Liver (tissue), 9 donors: Measurements from ENCODE around the gene ADPRH. TPM values are rescaled to one million over a fixed set of nuclear protein-coding genes. Genes with fewer than 3 reads are reported as not detected.
A peak's percentile ranks its signal among the peaks of the same experiment; 100 is the strongest.

Source experiments
- DNase-seq: peaks from one replicate; pipeline ENCODE4 v3.0.0-alpha.2; 2017; ENCODE audit warnings: low spot score
- H3K27ac ChIP-seq, 2 donors: one replicate each; pipeline ENCODE4 v1.7.0; 2013; ENCODE audit warnings: inconsistent platforms in 2 of 2, low read length in 2 of 2, control low read depth in 1 of 2, low read depth in 1 of 2, mild to moderate bottlenecking in 1 of 2
- H3K27me3 ChIP-seq, 4 donors: one replicate each; pipeline versions ENCODE4 v1.6.1 to v1.7.0; 2013; ENCODE audit warnings: low read length in 3 of 4, inconsistent platforms in 1 of 4, mild to moderate bottlenecking in 1 of 4, moderate library complexity in 1 of 4; ENCODE audit not compliant: control insufficient read depth in 4 of 4, insufficient read depth in 4 of 4
- H3K36me3 ChIP-seq, 4 donors: one replicate each; pipeline versions ENCODE4 v1.6.1 to v1.7.0; 2013; ENCODE audit warnings: low read length in 3 of 4, mild to moderate bottlenecking in 3 of 4, low read depth in 1 of 4, moderate library complexity in 1 of 4; ENCODE audit not compliant: control insufficient read depth in 4 of 4, insufficient read depth in 3 of 4
- H3K4me1 ChIP-seq, 4 donors: one replicate each; pipeline versions ENCODE4 v1.6.1 to v1.7.0; 2013; ENCODE audit warnings: low read length in 3 of 4, mild to moderate bottlenecking in 3 of 4, moderate library complexity in 1 of 4; ENCODE audit not compliant: control insufficient read depth in 4 of 4, insufficient read depth in 4 of 4
- H3K4me3 ChIP-seq, 3 donors: one replicate each; pipeline versions ENCODE4 v1.6.1 to v1.7.0; 2013; ENCODE audit warnings: low read length in 3 of 3, control low read depth in 1 of 3, low read depth in 1 of 3, mild to moderate bottlenecking in 1 of 3
- H3K9ac ChIP-seq, 2 donors: one replicate each; pipeline ENCODE4 v1.7.0; 2013; ENCODE audit warnings: low read length in 2 of 2, mild to moderate bottlenecking in 2 of 2, moderate library complexity in 2 of 2, control low read depth in 1 of 2, low read depth in 1 of 2
- H3K9me3 ChIP-seq, 4 donors: one replicate each; pipeline versions ENCODE4 v1.6.1 to v1.7.0; 2013; ENCODE audit warnings: low read length in 3 of 4; ENCODE audit not compliant: control insufficient read depth in 4 of 4
- EGR1 ChIP-seq, 2 donors: IDR thresholded peaks; 2 replicates each; pipeline ENCODE4 v1.6.1; 2016 to 2018; ENCODE audit warnings: antibody characterized with exemption in 2 of 2, low read depth in 2 of 2
- FOXA1 ChIP-seq: IDR thresholded peaks from 2 replicates; pipeline ENCODE4 v1.6.1; 2016; ENCODE audit warnings: antibody characterized with exemption
- FOXA2 ChIP-seq: IDR thresholded peaks from 2 replicates; pipeline ENCODE4 v1.6.1; 2016; ENCODE audit warnings: antibody characterized with exemption
- GABPA ChIP-seq, 2 donors: IDR thresholded peaks in 1 of 2; conservative IDR thresholded peaks in 1 of 2; 2 replicates each; pipeline ENCODE4 v1.6.1; 2016; ENCODE audit warnings: antibody characterized with exemption in 2 of 2, mild to moderate bottlenecking in 1 of 2, moderate library complexity in 1 of 2
- HNF4A ChIP-seq, 2 donors: conservative IDR thresholded peaks; 2 replicates each; pipeline ENCODE4 v1.6.1; 2016; ENCODE audit warnings: antibody characterized with exemption in 2 of 2, mild to moderate bottlenecking in 2 of 2
- HNF4G ChIP-seq: IDR thresholded peaks from 2 replicates; pipeline ENCODE4 v1.6.1; 2016; ENCODE audit warnings: antibody characterized with exemption
- JUND ChIP-seq, 2 donors: IDR thresholded peaks; 2 replicates each; pipeline ENCODE4 v1.6.1; 2016; ENCODE audit warnings: antibody characterized with exemption in 2 of 2
- NR2F2 ChIP-seq: IDR thresholded peaks from 2 replicates; pipeline ENCODE4 v1.6.1; 2016; ENCODE audit warnings: antibody characterized with exemption
- RAD21 ChIP-seq, 2 donors: IDR thresholded peaks; 2 replicates each; pipeline ENCODE4 v1.6.1; 2016; ENCODE audit warnings: antibody characterized with exemption in 2 of 2, mild to moderate bottlenecking in 2 of 2
- SP1 ChIP-seq: IDR thresholded peaks from 2 replicates; pipeline ENCODE4 v1.6.1; 2018; ENCODE audit warnings: antibody characterized with exemption, mild to moderate bottlenecking
- YY1 ChIP-seq: IDR thresholded peaks from 2 replicates; pipeline ENCODE4 v1.6.1; 2016; ENCODE audit warnings: antibody characterized with exemption, mild to moderate bottlenecking
- WGBS: extraction: QIAGEN DNeasy Blood & Tissue Kit; methylation state at CpG from one replicate; pipeline ENCODE4 v1.1.7; 2013; 5-methylcytosine and 5-hydroxymethylcytosine counted together
- polyA plus RNA-seq, 2 donors: library from polyadenylated mRNA; stranded (reverse) in 1 of 2; unstranded in 1 of 2; fragments of 200-250 nt in 1 of 2; fragments of >200 nt in 1 of 2; fragmentation: Nextera tagmentation in 1 of 2; extraction: Ambion mirVana in 1 of 2; gene quantifications; one replicate each; pipeline versions ENCODE4 v1.2.1 to v1.2.3, GENCODE V29; 2013 to 2015
- total RNA-seq, 2 donors: library from RNA; depleted of rRNA; stranded (reverse); fragments of >200 nt; gene quantifications; one replicate each; pipeline ENCODE4 v1.2.3, GENCODE V29; 2014
- TF ChIP-seq, protein P1 (sequence below): IDR thresholded peaks from 2 replicates; pipeline ENCODE4 v1.6.1; 2016; ENCODE audit warnings: antibody characterized with exemption
- TF ChIP-seq, protein P2 (sequence below): IDR thresholded peaks from 2 replicates; pipeline ENCODE4 v1.6.1; 2016; ENCODE audit warnings: antibody characterized with exemption
- TF ChIP-seq, protein P3 (sequence below): IDR thresholded peaks from 2 replicates; pipeline ENCODE4 v1.6.1; 2016; ENCODE audit warnings: antibody characterized with exemption, mild to moderate bottlenecking
- TF ChIP-seq, protein P4 (sequence below): IDR thresholded peaks from 2 replicates; pipeline ENCODE4 v1.6.1; 2016; ENCODE audit warnings: antibody characterized with exemption
- TF ChIP-seq, protein P5 (sequence below): fragments of 150-350 bp; IDR thresholded peaks from 2 replicates; pipeline ENCODE4 v1.5.1; 2017; ENCODE audit warnings: improper control_type of control experiment, low read depth, low read length; ENCODE audit not compliant: missing input control
- donor health status: healthy.
- donor health status: healthy.
- donor health status: healthy.
- donor health status: healthy.
- donor health status: healthy.

Gene ADPRH
- total and polyA plus RNA-seq, 4 donors: 0.89 to 3.8 (median 2.4) TPM

DNA sequence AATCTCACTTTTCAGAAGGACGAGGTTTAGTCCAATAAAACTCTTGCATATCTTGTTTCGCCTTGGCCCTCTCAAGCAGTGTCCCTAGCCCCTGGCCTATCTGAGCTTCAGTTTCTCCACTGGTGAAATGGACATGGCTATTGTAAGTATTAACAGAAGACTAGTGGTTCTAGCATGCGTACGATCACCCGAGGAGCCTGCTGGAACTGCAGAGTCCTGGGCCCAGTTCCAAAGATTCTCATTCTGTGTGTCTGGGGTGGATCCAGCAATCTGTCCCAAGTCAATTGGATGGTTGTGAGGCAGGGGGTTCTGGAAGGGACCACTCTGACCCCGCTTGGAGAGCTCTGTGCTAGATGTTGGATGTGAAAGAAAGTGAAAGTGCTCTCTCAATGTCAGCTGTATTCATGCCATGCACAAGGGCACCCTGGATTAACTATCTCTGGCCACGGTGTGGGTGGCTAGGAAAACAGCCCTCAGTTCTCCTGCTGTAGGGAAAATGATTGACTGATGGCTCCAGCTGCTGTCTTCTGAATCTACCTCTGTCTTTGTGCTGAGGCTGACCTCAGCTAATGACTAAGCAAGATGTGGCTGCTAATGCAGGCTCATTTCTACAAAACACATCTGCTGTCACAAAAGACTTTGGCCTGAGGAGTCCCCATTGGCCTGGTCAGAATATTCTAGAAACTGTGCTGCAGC, 16.5 kb downstream of the ADPRH start:
- 74% methylated on average over 7 of the region's 7 CpGs for WGBS
- H3K36me3 ChIP-seq: no peaks in the 10 kb centered on the region
- peak overlapping the region in 1 of 2 donors; percentile 44 for H3K27ac ChIP-seq
- H3K9me3 ChIP-seq: no peaks in the 10 kb centered on the region
- no peak overlapping the region for H3K9ac ChIP-seq
- H3K4me3 ChIP-seq: peak overlapping the region in 1 of 3 donors; percentile 3
- no peak for DNase-seq
- peaks cover 2 to 42% (median 24%) of the 10 kb centered on the region in 4 donors for H3K4me1 ChIP-seq
- peak in 1 of 2 donors; percentile 23 for TF ChIP-seq HNF4A (conservative IDR thresholded peaks at IDR 0.05)
- TF ChIP-seq, protein P1, sequence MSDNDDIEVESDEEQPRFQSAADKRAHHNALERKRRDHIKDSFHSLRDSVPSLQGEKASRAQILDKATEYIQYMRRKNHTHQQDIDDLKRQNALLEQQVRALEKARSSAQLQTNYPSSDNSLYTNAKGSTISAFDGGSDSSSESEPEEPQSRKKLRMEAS: no peak
- TF ChIP-seq EGR1 (IDR thresholded peaks at IDR 0.05; ENCODE audit: low read depth in 2 of 2): no peak
- H3K27me3 ChIP-seq: no peaks in the 10 kb centered on the region

DNA sequence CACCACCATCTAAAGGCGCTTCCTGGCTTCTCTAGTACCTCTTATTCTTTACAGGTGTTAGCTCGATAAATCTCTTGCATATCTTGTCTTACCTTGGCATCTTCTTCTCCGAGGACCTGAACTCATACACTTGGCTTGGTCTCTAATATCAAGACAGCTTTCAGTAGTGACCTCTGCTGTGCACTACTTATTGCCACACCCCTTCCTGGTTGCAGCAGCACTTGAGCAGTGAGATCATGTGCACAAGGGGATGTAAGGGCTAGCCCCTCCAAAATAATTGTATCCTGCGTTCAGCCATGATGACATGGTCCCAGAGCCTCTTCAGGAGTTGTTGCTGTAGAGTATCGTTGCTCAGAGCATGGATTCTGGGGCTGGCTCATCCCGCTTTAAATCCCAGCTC, 17.1 kb downstream of the ADPRH start:
- H3K4me1 ChIP-seq: peaks cover 2 to 42% (median 24%) of the 10 kb centered on the region in 4 donors
- no peak overlapping the region for H3K4me3 ChIP-seq
- TF ChIP-seq JUND (IDR thresholded peaks at IDR 0.05) (no peak), GABPA (IDR thresholded peaks at IDR 0.05 in 1 of 2, conservative IDR thresholded peaks at IDR 0.05 in 1 of 2) (no peak), HNF4A (conservative IDR thresholded peaks at IDR 0.05) (no peak)
- TF ChIP-seq, protein P2, sequence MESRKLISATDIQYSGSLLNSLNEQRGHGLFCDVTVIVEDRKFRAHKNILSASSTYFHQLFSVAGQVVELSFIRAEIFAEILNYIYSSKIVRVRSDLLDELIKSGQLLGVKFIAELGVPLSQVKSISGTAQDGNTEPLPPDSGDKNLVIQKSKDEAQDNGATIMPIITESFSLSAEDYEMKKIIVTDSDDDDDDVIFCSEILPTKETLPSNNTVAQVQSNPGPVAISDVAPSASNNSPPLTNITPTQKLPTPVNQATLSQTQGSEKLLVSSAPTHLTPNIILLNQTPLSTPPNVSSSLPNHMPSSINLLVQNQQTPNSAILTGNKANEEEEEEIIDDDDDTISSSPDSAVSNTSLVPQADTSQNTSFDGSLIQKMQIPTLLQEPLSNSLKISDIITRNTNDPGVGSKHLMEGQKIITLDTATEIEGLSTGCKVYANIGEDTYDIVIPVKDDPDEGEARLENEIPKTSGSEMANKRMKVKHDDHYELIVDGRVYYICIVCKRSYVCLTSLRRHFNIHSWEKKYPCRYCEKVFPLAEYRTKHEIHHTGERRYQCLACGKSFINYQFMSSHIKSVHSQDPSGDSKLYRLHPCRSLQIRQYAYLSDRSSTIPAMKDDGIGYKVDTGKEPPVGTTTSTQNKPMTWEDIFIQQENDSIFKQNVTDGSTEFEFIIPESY: no peak
- H3K36me3 ChIP-seq: no peaks in the 10 kb centered on the region
- no peak overlapping the region for H3K9ac ChIP-seq
- no peak for DNase-seq
- H3K27me3 ChIP-seq: no peaks in the 10 kb centered on the region
- no peaks in the 10 kb centered on the region for H3K9me3 ChIP-seq
- H3K27ac ChIP-seq: no peak overlapping the region
- WGBS: 90% methylated on average over 6 of the region's 6 CpGs

DNA sequence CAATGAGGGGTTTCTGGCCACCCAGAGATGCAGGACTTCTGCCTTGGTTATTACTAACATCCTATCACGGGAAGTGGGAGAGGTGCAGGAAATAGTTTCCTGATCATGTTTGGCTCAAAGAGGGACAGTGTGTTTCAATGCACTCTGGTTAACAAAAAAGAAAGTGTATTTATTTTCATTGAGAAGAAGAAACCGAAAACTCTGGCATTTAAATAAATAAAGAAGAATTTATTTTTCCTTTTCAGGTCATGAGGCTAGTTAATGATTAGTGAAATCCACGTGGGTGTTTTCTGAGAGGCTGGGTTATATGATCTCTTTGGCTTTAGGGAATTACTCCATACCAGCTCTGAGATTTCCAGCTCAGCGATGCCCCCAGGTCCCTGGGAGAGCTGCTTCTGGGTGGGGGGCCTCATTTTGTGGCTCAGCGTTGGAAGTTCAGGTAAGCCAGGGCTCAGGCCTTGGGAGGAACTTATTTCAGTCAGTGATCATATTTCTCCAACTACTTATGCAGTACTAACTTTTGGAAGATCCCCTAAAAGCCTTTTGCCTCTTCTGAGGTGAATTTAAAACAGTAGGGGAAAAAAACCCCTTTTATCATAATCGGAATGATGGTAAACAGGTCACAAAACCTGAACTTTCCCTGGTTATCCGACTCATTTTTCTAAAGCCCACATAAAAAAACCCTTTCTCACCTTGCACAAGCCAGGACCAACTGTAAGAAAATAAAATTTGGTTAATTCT, 18.4 kb downstream of the ADPRH start, which contains the start of gene PLA1A:
Gene PLA1A (plus strand): TSS at position 338 of the 741 bp plus-strand sequence. CDS start 29 bp downstream, at position 367.
- H3K36me3 ChIP-seq: no peaks in the 10 kb centered on the region
- no peak for DNase-seq
- H3K4me1 ChIP-seq: peaks cover 2 to 42% (median 24%) of the 10 kb centered on the region in 4 donors
- 28% methylated on average over 7 of the region's 7 CpGs for WGBS
- H3K4me3 ChIP-seq: peak within 1 kb of the TSS; percentile 33 to 58 (median 34)
- peak within 1 kb of the TSS; percentile 78 to 86 for H3K27ac ChIP-seq
- no peaks in the 10 kb centered on the region for H3K27me3 ChIP-seq
- peak within 1 kb of the TSS; percentile 14 to 78 for H3K9ac ChIP-seq
- no peaks in the 10 kb centered on the region for H3K9me3 ChIP-seq
- TF ChIP-seq, protein P2: no peak
- peak; percentile 56 for TF ChIP-seq YY1
- TF ChIP-seq SP1: peak; percentile 46
- TF ChIP-seq, protein P3, sequence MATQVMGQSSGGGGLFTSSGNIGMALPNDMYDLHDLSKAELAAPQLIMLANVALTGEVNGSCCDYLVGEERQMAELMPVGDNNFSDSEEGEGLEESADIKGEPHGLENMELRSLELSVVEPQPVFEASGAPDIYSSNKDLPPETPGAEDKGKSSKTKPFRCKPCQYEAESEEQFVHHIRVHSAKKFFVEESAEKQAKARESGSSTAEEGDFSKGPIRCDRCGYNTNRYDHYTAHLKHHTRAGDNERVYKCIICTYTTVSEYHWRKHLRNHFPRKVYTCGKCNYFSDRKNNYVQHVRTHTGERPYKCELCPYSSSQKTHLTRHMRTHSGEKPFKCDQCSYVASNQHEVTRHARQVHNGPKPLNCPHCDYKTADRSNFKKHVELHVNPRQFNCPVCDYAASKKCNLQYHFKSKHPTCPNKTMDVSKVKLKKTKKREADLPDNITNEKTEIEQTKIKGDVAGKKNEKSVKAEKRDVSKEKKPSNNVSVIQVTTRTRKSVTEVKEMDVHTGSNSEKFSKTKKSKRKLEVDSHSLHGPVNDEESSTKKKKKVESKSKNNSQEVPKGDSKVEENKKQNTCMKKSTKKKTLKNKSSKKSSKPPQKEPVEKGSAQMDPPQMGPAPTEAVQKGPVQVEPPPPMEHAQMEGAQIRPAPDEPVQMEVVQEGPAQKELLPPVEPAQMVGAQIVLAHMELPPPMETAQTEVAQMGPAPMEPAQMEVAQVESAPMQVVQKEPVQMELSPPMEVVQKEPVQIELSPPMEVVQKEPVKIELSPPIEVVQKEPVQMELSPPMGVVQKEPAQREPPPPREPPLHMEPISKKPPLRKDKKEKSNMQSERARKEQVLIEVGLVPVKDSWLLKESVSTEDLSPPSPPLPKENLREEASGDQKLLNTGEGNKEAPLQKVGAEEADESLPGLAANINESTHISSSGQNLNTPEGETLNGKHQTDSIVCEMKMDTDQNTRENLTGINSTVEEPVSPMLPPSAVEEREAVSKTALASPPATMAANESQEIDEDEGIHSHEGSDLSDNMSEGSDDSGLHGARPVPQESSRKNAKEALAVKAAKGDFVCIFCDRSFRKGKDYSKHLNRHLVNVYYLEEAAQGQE: peak; percentile 63
- no peak for TF ChIP-seq FOXA1
- TF ChIP-seq HNF4G: no peak
- peak; percentile 12 for TF ChIP-seq NR2F2
- TF ChIP-seq, protein P4, sequence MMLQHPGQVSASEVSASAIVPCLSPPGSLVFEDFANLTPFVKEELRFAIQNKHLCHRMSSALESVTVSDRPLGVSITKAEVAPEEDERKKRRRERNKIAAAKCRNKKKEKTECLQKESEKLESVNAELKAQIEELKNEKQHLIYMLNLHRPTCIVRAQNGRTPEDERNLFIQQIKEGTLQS: no peak
- no peak for TF ChIP-seq EGR1 (IDR thresholded peaks at IDR 0.05; ENCODE audit: low read depth in 2 of 2)
- TF ChIP-seq, protein P5, sequence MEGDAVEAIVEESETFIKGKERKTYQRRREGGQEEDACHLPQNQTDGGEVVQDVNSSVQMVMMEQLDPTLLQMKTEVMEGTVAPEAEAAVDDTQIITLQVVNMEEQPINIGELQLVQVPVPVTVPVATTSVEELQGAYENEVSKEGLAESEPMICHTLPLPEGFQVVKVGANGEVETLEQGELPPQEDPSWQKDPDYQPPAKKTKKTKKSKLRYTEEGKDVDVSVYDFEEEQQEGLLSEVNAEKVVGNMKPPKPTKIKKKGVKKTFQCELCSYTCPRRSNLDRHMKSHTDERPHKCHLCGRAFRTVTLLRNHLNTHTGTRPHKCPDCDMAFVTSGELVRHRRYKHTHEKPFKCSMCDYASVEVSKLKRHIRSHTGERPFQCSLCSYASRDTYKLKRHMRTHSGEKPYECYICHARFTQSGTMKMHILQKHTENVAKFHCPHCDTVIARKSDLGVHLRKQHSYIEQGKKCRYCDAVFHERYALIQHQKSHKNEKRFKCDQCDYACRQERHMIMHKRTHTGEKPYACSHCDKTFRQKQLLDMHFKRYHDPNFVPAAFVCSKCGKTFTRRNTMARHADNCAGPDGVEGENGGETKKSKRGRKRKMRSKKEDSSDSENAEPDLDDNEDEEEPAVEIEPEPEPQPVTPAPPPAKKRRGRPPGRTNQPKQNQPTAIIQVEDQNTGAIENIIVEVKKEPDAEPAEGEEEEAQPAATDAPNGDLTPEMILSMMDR: no peak
- TF ChIP-seq RAD21 (IDR thresholded peaks at IDR 0.05): peak; percentile 25 to 31
- TF ChIP-seq FOXA2: peak; percentile 51
- TF ChIP-seq JUND (IDR thresholded peaks at IDR 0.05): no peak
